ENCODE measurements around the gene FUCA2.
"Not testable (repeated sequence)": the region's sequence is repeated elsewhere in the genome, so short reads cannot be mapped to it uniquely, and the experiment has no call there.

Gene FUCA2

GRCh38 chr6:143535189-143535614 lies 23.7 kb upstream of the FUCA2 start:
- no peak for DNase-seq

GRCh38 chr6:143531720-143532499 lies 20.4 kb upstream of the FUCA2 start:
- DNase-seq = no peak

DNA sequence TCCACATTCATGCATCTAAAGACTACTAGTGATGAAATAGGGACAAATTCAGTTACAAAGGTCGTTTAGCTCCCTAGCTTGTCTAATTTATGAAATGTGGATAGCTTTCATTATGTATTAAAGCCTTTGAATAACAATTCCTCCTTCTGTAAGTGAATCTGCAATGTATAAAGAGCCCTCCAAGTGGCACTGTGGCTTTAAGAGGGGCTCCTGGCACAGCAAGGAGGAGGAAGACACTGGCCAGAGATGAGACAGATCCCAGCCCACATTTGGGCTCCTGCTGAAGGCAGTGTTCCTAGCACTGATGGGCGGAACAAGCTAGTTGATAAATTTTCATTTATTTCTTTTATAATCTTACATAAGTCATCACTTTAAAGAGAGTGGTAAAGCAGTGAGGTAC lies 17.6 kb upstream of the FUCA2 start:
- DNase-seq = no peak

GRCh38 chr6:143528164-143528811 lies 16.8 kb upstream of the FUCA2 start:
- no peak for DNase-seq

DNA sequence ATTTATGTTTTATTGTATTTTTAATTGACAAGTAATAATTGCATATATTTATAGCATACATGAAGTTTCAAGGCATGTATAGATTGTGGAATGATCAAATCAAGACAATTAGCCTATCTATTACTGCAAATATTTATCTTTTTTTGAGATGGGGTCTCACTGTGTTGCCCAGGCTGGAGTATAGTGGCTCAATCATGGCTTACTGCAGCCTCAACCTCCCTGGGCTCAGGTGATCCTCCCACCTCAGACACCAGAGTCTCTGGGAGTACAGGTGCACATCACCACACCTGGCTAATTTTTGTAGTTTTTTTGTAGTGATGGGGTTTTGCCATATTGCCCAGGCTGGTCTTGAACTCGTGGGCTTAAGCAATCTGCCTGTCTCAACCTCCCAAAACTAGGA lies 16.2 kb upstream of the FUCA2 start:
- no peak for DNase-seq

DNA sequence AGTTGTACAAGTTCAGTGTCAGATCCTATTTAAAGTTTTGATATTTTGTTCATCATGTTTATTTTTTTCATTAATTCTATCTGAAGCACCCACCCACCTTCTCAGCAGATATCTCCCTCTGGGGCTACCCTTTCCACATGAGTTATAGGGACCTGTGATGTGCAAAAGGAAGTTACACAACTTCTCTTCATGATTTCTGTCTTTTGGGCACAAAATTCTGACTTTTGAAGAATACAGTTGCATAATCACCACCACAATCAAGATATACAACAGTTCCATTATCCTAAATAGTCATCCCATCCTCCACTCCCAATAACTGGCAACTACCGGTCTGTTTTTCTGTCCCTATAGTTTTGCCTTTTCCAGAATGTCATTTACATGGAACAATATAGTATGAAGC lies 13.8 kb upstream of the FUCA2 start:
- DNase-seq = no peak

DNA sequence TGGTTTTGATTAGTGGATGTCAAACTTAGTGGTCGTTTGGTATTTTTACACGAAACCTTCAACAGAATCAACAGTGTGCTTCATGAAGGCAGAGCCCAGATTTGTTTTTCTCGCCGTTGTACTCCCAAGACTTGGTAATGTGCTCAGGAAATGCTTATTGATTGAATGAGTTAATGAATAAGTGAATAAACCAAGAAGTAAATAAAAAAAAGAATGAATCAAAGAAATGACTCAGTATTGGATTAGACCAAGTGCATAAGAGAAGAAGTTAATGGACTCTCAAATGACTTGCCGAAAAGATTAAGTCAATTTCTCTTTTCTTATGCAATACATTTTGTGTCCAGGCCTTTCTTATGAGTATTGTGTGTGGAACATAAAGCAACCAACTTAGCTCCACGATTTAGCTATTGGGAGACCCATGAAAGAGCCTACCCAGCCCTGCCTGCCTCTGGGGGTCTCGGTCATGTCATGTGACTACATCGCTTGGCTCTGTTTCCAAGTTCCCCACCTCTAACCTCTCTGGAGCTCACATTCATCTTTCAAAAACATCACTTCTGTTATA lies 10.6 kb upstream of the FUCA2 start:
- DNase-seq = no peak

DNA sequence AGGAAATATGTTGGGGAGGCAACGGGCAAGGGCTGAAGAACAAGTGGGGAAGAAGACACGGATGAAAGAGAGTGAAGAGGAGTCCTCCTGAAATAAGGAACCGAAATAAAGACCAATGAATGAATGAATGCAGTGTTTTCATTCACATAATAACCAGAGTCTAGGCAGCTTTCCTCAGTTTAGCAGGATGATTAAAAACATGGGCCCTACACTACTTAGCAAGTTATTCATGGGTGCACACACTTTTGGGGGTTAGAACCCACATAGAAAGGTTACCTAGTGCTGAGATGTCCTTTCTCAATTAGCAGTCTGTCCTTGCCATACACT lies 5.9 kb upstream of the FUCA2 start:
- no peak for DNase-seq

DNA sequence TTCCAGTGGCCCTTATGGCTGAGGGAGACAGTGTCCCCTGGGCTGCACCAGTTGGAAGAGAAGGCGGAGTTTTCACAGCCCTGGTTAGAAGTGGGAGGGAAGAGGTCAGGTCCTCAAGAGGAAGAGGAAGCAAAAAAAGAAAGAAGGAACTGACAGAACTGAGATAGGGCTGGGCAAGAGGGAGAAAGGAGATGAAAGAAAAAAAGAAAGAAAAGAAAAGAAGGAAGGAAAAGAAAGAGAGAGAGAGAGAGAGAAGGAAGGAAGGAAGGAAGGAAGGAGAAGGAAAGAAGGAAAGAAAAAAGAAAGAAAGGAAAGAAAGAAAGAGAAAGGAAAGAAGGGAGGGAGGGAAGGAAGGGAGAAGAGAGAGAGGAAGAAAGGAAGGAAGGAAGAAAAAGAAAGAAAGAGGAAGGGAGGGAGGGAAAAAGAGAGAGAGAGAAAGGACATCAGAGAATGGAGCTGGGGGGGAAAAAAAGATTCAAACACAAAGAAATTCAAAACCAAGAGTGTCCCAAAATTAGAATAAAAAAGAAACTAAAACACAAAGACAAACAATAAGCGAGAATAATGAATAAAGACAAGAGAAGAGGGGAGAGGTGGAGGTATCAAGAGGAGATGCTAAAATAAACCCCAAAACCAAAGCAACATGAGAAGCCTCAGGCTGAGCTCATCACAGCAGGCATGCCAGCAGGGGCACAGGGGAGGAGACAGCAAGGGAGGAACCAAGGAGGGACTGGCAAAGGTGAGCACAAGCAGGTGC lies 5.3 kb upstream of the FUCA2 start:
- DNase-seq = no peak

DNA sequence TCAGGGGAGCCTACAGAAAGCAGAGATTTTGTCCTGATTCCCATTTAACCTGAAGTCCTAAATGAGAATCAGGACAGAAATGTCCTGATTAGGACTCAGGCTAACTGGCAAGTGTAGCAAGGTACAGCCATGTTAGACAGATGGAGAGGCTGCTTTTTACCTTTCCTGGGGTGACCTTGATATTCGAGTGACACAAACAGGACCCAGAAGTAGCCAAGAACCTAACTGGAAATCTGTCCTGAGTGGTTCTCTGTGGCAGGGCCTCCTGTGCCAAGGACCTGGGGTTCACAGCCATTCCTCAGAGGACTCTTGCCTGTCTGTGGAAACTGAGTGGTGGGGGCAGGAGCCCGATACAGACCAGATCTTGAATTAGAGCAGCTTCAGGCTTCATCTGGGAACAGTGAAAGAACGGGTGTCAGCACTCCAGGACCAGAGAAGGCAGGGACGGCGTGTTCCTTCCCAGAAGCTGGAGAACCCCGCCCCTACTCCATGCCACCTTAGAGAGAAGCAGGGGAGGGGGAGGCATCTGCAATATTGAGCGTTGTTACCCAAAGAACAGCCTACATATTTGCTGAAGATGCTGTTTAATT lies 4.3 kb upstream of the FUCA2 start:
- no peak for DNase-seq

DNA sequence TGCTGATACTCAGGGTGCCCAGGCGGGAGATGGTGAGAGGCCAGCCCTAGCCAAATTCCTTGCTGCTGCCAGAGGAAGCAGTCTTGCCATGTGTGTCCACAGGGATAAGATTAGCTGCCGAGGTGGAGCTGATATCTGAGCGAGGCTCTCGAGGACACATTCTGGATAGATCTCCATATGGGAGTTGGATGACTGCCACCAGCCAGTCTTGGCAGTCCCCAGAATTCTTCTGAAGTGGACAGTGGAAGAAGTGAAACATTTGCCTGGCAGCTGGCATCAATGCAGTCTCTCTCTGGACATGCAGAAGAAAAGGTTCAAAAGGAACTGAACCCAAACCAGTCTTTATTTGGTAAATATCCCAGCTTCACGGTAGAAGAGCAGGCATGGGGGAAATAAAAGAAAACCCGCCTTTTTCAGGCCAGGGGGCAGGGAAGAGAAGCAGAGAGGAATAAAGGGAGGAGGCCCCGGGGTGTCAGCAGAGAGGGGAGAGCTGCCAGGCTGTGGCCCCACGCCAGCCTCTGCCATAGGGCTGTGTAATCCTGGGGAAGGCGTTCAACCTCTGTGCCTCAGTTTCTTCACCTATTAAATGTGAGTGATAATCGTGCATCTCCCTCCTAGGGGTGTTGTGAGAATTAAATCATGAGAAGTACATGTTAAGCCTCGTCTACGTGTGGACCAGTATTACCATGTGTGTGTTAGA lies 3.7 kb upstream of the FUCA2 start:
- DNase-seq = no peak

DNA sequence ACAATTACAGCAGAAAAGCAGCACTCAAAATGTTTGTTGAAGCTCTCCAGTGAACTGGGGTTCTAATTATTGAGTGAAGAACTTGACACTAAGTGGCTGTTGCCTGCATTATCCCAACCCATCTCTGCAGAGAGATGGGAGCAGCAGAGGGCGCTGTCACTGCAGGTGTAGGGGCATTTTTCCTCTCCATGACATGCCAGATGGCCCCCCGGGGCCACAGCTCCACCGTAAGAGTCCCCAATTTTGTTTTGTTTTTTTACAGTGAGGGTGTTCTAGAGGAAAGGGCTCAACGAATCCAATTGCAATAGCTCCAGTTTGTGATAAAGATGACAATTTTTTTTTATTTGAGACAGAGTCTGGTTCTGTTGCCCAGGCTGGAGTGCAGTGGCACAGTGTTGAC lies 1.9 kb upstream of the FUCA2 start:
- DNase-seq = peak; percentile 74

DNA sequence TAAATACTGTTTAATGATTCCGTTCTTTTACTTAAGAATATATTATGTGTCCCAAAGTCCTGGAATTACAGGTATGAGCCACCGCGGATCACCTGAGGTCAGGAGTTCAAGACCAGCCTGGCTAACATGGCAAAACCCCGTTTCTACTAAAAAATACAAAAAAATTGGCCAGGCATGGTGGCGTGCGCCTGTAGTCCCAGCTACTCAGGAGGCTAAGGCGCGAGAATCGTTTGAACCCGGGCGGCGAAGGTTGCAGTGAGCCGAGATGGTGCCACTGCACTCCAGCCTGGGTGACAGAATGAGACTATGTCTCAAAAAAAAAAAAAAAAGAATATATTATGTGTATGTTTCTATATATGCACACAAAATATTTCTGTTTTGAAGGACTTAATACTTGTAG lies 1.2 kb downstream of the FUCA2 start:
- not testable (repeated sequence) for DNase-seq

GRCh38 chr6:143507358-143508145 lies 4.0 kb downstream of the FUCA2 start:
- DNase-seq = no peak

DNA sequence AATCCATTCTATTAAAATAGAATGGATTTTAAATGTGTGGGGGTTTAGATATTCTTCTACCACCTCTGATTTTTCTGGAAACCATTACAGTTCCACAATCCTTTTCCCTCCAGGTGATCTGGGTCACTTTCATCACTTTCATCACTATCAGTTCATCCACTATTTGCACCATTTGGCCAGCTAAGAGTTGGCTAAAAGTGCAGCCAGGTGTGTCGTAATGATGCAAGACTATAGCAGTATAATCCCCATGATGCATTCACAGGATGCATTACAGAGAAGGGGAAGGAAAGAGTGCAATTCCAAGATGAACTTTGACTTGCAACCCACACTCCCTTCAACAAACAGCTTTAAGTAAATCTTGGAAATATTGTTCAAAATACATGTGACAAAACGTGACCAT lies 4.9 kb downstream of the FUCA2 start:
- no peak for DNase-seq

DNA sequence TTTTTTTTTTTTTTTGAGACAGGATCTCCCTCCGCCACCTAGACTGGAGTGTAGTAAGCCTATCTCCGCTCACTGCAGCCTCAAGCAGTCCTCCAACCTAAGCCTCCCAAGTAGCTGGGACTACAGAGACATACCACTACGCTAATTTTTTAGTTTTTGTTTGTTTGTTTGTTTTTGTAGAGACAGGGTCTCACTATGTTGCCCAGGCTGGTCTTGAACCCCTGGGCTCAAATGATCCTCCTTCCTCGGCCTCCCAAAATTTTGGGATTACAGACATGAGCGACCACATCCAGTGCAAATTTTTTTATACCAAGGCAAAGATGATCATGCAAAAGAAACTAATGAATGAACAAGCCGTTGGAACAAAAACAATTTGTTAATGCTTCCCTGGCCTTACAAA lies 5.3 kb downstream of the FUCA2 start:
- no peak for DNase-seq

DNA sequence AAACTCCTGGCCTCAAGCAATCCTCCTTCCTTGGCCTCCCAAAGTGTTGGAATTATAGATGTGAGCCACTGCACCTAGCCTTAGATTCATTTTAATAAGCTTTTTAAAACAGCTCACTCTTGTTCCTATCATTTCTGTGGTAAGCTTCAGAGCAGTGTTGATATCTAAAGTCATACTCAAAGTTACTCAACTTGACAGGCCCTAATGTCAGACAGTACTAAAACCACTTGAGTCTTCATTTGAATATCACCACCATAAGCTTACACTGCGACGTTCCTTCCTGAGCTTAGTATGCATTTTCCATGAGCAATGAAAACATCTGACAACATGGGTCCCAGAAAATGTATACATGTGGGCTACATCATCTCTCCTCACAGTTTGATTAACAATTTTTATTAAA lies 6.0 kb downstream of the FUCA2 start:
- no peak for DNase-seq

GRCh38 chr6:143505111-143505510 lies 6.4 kb downstream of the FUCA2 start:
- no peak for DNase-seq

- no peak for DNase-seq
Measured at GRCh38 chr6:143504369-143504768, 7.2 kb downstream of the FUCA2 start.

DNA sequence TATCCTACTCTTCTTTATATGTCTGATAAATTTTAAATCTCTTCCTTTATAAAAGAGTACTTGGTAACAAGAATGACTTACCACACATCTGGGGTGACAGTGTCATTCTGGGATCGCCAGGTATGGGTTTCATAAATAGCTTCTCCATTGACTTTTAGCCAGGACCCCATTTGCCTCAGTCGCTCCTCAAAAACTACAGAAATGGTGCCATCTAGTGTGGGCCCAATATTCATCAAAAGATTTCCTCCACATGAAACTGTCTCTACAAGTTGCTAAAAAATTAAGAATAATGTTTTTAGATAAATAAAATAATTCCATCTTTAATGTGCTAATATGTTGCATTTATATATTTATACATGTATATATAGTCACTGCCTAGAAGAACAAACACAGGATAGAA lies 9.7 kb downstream of the FUCA2 start:
- no peak for DNase-seq

GRCh38 chr6:143498428-143498827 lies 13.1 kb downstream of the FUCA2 start:
- no peak for DNase-seq

DNA sequence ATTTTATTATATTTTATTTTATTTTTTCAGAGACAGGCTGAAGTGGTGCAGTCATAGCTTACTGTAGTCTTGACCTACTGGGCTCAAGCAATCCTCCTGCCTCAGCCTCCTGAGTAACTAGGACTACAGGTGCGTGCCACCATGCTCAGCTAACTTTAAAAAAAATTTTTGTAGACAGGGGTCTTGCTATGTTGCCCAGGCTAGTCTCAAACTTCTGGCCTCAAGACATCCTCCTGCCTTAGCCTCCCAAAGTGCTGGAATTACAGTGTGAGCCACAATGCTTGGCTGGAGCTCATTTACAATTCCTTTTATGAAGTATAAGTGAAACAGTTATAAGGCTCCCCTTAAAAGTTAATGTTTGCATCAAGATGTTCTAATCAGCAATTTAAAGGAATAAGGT lies 14.5 kb downstream of the FUCA2 start:
- no peak for DNase-seq
